Activated naive CD4-positive, alpha-beta T cell treated with anti-CD3 and anti-CD28 coated beads, Interleukin-2, amount 50 U/mL, for 72 hours (primary cell): Measurements from ENCODE around the gene ZNF20. TPM values are rescaled to one million over a fixed set of nuclear protein-coding genes. Genes with fewer than 3 reads are reported as not detected.

ENCODE experiments used
- ATAC-seq, 2 donors: fragments of 150-1000 bp; cut with Tn5 transposase; 2 replicates each; pipeline ENCODE4 v1.10.0; 2021; ENCODE audit warnings: mild to moderate bottlenecking in 2 of 2, moderate library complexity in 2 of 2
- DNase-seq, 2 donors: peaks; one replicate each; pipeline ENCODE4 v3.0.0; 2021 to 2022; ENCODE audit warnings: low spot score in 2 of 2
- H3K27ac Mint-ChIP-seq, 2 donors: one replicate each; pipeline ENCODE4 v1.8.0; 2022; ENCODE audit warnings: mild to moderate bottlenecking in 2 of 2, mixed read lengths in 2 of 2
- H3K36me3 Mint-ChIP-seq, 2 donors: one replicate each; pipeline ENCODE4 v1.8.0; 2022; ENCODE audit warnings: mixed read lengths in 2 of 2
- H3K9me3 Mint-ChIP-seq, 2 donors: one replicate each; pipeline ENCODE4 v1.8.0; 2022; ENCODE audit warnings: mixed read lengths in 2 of 2
- total RNA-seq, 2 donors: library from RNA; stranded (reverse); gene quantifications; one replicate each; pipeline ENCODE4 v1.2.3, GENCODE V29; 2022

ZNF20 gene
- 1 to 10 TPM; 1.6 to 5.1 TPM for total RNA-seq

DNA sequence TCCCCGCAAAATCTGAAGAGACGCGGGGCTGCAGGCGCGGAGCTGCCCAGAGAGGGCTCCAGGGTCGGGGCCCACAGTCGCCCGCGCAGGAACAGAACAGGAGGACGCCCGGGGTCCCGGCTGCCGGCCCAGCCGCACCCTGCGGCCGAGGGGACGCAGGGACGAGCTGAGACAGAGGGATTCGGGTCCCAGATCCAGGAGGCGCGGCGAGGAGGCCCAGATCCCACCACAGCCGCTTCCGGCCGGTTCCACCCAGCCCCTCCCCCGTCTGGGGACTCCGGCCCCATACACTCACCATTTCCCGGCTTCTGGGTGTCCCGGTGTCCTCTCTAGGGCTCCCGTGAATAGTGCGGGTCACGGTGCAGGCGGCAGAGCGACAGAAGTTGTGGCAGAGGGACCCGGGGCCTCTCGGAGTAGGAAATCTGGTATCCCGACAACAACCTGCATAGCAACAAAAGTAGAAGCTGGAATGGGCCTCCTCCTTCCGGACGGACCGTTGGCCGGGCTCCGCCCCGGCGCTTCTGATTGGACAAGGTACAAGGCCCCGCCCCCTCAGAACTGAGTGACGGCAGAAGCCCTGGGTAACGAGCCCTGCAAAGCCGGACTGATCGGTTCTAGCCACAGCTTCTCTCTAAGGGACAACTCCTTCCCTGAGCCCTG, at the start of gene ZNF20:
Gene ZNF20 (minus strand): TSS at position 466 of the 660 bp plus-strand sequence. CDS start 168 bp downstream, at position 298.
- peaks cover 0 to 7% of the 10 kb centered on the region in 2 donors for H3K9me3 Mint-ChIP-seq
- peak within 1 kb of the TSS; percentile 83 to 86 for H3K27ac Mint-ChIP-seq
- peak; percentile 92 to 96 for ATAC-seq
- peaks cover 9 to 25% of the 10 kb centered on the region in 2 donors for H3K36me3 Mint-ChIP-seq
- peak; percentile 91 to 92 for DNase-seq

DNA sequence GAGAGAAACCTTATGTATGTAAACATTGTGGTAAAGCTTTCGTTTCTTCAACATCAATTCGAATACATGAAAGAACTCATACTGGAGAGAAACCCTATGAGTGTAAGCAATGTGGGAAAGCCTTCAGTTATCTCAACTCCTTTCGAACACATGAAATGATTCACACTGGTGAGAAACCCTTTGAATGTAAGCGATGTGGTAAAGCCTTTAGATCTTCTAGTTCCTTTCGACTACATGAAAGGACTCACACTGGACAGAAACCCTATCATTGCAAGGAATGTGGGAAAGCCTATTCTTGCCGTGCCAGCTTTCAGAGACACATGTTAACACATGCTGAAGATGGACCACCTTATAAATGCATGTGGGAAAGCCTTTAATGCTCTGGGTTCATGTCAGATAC, 47.5 kb upstream of the ZNF20 start:
- H3K9me3 Mint-ChIP-seq: peaks cover 37 to 39% of the 10 kb centered on the region in 2 donors
- ATAC-seq: no peak
- no peak for DNase-seq
- peaks cover 80 to 91% of the 10 kb centered on the region in 2 donors for H3K36me3 Mint-ChIP-seq
- no peak overlapping the region for H3K27ac Mint-ChIP-seq

DNA sequence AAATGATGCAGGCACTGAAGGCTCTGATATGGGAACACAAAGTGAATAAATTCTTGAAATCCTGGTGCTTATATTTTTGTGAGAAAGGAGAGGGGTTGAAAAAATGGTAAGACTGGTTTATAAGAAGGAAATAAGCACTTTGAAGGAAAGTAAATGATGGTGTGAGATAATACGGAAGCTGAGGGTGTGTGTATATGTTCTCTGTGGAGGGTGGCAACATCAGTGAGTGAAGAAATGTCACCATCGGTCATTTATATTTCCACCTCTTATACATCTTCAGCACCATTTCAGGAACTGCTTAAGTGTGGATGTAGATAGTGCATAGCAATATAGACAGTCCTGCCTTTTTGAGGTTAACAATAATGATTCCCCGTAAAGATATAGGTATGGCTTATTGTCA, 40.2 kb upstream of the ZNF20 start:
- no peak for DNase-seq
- Mint-ChIP-seq H3K9me3 (peaks cover 20 to 28% of the 10 kb centered on the region in 2 donors), H3K27ac (no peak overlapping the region), H3K36me3 (peaks cover 73 to 84% of the 10 kb centered on the region in 2 donors)
- ATAC-seq: no peak

DNA sequence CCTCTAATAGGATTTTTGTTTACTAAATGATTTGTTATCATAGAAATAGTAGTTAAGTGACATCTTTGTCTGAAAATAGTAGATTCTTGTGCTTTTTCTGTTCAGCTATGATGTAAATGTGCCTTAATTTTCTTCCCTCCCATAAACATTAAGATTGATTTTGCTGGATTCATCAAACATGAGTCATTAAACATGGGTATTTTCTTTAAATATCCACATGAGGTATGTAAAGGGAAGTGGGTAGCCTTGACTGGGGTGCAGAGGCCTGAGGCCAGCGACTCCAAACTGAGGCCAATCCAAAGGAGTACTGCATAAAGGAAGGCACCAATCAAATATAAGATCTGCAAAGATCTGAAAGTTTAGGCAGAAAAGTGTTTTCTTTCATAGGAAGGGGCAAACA, 26.5 kb upstream of the ZNF20 start:
- Mint-ChIP-seq H3K9me3 (no peaks in the 10 kb centered on the region), H3K27ac (peak overlapping the region in 1 of 2 donors; percentile 50), H3K36me3 (peaks cover 7 to 36% of the 10 kb centered on the region in 2 donors)
- DNase-seq: no peak
- no peak for ATAC-seq

DNA sequence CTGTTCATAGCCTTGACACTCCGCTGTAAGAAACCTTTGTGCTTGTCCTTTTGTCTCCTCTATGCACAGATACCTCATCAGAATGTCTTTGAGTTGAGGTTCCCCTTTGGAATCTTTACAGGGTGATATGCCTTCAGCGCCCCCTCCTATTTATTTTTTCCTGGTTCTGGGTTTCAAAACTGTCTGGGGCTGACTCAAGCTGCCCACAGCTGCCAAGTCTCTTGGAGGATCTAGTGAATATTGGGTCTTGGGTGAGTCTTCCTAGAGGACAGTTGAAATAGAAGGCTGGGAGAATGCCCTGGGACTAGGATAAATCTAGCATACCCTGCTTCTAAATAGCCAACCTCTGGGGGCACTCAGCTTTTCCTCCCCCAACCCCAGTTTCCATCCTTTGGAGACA, 23.7 kb upstream of the ZNF20 start:
- ATAC-seq (no peak), DNase-seq (no peak)
- peaks cover 7 to 24% of the 10 kb centered on the region in 2 donors for H3K36me3 Mint-ChIP-seq
- H3K27ac Mint-ChIP-seq: peak overlapping the region; percentile 84 to 98
- no peaks in the 10 kb centered on the region for H3K9me3 Mint-ChIP-seq

DNA sequence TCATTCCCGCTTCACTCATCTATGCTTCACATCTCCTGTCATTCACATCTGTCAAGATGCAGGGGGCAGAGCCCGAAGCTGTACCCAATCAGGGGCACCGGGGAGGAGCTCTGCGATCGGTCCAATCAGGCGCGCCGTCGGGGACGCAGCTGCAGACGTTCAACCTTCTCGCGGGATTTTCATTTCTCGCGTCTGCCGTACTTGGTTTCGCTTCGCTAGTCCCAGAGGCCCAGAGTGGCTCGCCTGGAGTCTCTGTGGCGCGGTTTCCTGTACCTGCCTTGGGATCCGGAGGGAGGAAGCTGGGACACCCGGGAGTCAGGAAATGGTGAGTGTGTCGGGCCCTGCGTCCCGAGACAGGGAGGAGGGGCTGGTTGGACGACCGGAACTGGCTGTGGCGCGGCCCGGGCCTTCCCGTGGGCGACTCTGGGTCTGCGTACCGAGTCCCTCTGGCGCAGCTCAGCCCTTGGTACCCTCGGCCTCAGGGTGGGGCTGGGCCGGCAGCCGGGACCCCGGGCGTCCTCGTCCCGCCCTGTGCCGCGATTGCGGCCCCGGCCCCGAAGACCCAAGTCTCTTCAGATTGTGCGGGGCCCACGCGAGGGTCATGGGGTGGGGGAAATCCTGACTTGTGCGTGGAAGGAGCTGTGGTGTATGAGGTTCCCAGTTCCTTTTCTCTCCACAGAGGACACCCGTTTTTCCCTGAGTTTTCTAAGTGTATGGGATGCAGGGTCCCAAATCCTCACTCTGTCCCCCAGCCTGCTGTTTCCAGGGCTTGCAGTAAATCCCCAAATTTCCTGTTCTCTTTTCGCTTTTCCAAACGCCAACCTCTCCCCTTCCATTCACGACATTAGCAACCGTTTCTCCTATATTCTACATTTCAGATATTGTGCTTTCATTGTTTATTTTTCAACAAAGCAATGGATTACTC, 23.0 kb upstream of the ZNF20 start, which contains the start of gene ZNF136:
Gene ZNF136 (plus strand): TSS at position 215 of the 925 bp plus-strand sequence. CDS start 108 bp downstream, at position 323.
- H3K27ac Mint-ChIP-seq: peak within 1 kb of the TSS; percentile 84 to 99
- DNase-seq (peak; percentile 88 to 96), ATAC-seq (peak; percentile 99)
- H3K9me3 Mint-ChIP-seq: no peaks in the 10 kb centered on the region
- peaks cover 7 to 24% of the 10 kb centered on the region in 2 donors for H3K36me3 Mint-ChIP-seq

DNA sequence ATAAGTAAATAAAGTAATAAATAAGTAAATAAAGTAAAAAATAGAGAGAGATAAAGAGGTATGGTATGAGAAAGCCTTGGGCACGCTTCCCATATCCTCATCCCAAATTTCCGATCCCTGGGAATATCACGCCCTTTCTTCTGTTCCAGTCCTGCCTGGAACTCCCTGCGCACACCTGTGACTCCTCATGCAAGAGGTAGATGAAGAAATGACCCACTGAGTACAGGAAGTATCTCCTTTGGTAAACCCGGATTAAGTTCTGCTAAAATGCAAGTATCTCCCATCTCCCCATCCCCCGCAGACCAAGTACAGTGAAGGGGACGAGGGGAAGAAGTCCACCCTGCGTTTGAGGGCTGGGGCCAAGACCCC, 22.3 kb upstream of the ZNF20 start:
- Mint-ChIP-seq H3K36me3 (peaks cover 7 to 24% of the 10 kb centered on the region in 2 donors), H3K9me3 (no peaks in the 10 kb centered on the region), H3K27ac (peak overlapping the region; percentile 84 to 99)
- peak in 1 of 2 donors; percentile 5 for ATAC-seq
- no peak for DNase-seq

DNA sequence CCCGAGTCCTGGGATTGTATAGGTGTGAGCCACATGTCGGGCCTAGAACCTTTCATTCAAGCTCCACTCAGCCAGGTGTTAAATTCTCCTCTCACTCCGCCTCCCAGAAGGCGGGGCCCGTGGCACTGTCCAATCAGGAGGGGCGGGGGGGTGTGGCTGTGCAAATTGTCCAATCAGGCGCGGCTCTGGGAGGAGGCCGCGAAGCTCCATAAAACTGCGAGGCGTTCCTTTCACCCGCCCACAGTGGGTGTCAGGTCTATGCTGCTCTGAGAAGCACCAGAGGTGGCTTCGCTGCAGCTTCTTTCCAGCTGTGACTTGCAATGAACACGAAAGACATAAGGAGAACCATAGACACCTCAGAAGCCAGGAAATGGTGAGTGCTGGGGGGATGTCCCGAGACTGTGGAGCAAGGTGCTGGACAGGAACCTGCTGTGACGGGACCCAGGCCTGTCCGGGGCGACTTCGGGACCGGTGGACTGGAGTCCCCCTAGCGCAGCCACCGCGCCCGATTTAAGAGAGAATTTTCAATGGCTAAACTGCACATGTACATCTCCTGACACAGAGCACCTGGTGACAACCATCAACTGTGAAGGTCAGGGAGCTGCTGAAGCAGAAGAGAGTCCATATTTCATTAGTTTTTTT, 19.7 kb upstream of the ZNF20 start:
- Mint-ChIP-seq H3K9me3 (no peaks in the 10 kb centered on the region), H3K36me3 (peaks cover 14 to 17% of the 10 kb centered on the region in 2 donors), H3K27ac (no peak overlapping the region)
- ATAC-seq (no peak), DNase-seq (no peak)

DNA sequence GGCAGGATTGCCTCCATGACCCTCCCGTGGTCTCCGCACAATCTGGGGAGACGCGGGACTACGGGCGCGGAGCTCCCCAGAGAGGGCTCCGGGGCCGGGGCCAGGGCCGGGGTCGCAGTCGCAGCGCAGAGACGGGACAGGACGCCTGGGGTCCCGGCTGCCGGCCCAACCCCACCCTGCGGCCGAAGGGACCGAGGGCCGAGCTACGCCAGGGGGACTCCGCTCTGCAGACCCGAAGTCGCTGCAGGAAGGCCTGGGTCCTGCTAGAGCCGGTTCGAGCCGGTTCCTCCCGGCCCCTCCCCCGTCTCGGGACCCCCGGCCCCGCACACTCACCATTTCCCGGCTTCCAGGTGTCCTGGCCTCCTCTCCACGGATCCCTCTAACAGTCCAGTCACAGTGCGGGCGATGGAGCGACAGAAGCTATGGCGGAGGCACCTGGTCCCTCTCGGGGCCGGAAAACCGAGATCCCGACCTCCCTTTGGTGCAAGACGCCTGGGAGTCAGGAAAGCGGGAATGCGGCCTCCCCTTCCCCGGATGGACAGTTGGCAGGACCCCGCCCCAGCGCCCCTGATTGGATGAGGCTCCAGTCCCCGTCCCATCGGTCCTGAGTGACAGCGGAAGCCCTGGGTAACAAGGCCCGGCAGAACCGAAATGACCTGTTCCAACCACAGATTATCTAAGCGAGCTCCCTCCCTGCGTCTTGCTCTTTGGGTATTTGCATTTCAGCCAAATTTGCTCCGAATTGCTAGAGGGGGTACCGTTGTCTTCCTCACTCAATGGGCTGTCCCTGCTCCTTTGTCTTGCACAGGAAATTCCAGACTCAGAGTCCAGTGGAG, 16.3 kb upstream of the ZNF20 start, which contains the start of gene ZNF625:
Gene ZNF625 (minus strand): TSS at position 512 of the 836 bp plus-strand sequence. CDS start 176 bp downstream, at position 336.
- ATAC-seq (peak; percentile 89 to 99), DNase-seq (peak; percentile 42 to 75)
- peak within 1 kb of the TSS; percentile 33 to 86 for H3K27ac Mint-ChIP-seq
- H3K9me3 Mint-ChIP-seq: no peaks in the 10 kb centered on the region
- H3K36me3 Mint-ChIP-seq: peaks cover 6 to 17% of the 10 kb centered on the region in 2 donors

DNA sequence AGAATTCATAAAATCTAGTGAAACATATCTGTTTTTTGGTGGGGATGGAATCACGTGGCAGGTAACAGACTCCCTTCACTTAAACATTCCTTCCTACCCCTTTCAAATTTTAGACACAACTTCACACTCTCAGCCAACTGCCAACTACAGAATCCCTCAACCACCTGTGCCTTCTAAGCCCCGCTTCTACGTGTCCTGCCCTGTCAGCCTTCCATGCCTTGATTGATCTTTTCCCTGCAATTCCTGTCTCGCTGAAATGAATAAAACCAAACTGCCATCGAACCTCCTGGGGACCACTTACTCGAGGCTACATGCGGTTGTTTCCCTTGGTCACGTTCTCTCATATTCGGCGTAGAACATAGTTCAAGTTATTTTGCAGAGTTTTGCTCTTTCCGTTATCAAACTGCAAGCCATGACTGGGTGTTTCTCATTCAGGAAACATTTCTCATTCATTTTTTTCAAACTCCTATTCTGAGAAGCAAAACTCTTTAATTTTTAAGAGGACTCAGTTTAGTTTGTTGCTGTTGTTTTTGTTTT, 15.2 kb upstream of the ZNF20 start:
- no peaks in the 10 kb centered on the region for H3K9me3 Mint-ChIP-seq
- DNase-seq (no peak), ATAC-seq (no peak)
- H3K36me3 Mint-ChIP-seq: peaks cover 6 to 22% of the 10 kb centered on the region in 2 donors
- no peak overlapping the region for H3K27ac Mint-ChIP-seq

DNA sequence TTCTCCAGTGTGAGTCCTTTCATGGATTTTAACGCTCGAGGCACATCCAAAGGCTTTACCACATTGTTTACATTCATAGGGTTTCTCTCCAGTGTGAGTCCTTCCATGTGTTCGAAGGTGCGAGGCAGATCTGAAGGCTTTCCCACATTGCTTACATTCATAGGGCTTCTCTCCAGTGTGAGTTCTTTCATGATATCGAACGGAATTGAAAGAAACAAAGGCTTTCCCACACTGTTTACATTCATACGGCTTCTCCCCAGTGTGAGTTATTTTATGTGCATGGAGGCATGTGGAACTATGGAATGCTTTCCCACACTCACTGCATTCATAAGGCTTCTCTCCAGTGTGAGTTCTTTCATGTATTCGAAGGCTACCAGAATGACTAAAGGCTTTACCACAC, 5.2 kb upstream of the ZNF20 start:
- peaks cover 24 to 40% of the 10 kb centered on the region in 2 donors for H3K36me3 Mint-ChIP-seq
- ATAC-seq (no peak), DNase-seq (no peak)
- H3K9me3 Mint-ChIP-seq: peaks cover 16 to 19% of the 10 kb centered on the region in 2 donors
- H3K27ac Mint-ChIP-seq: no peak overlapping the region

DNA sequence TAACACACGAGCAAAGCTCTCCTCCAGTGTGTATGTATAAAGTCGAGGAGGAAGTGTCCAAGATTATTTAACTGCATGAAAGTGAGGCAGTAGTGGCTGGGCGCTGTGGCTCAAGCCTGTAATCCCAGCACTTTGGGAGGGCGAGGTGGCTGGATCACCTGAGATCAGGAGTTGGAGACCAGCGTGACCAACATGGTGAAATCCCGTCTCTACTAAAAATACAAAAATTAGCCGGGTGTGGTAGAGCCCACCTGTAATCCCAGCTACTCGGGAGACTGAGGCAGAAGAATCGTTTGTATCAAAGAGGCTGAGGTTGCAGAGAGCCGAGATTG, 1.2 kb upstream of the ZNF20 start:
- H3K36me3 Mint-ChIP-seq: peaks cover 22 to 30% of the 10 kb centered on the region in 2 donors
- H3K27ac Mint-ChIP-seq: no peak overlapping the region
- peaks cover 9 to 20% of the 10 kb centered on the region in 2 donors for H3K9me3 Mint-ChIP-seq
- DNase-seq (no peak), ATAC-seq (no peak)

DNA sequence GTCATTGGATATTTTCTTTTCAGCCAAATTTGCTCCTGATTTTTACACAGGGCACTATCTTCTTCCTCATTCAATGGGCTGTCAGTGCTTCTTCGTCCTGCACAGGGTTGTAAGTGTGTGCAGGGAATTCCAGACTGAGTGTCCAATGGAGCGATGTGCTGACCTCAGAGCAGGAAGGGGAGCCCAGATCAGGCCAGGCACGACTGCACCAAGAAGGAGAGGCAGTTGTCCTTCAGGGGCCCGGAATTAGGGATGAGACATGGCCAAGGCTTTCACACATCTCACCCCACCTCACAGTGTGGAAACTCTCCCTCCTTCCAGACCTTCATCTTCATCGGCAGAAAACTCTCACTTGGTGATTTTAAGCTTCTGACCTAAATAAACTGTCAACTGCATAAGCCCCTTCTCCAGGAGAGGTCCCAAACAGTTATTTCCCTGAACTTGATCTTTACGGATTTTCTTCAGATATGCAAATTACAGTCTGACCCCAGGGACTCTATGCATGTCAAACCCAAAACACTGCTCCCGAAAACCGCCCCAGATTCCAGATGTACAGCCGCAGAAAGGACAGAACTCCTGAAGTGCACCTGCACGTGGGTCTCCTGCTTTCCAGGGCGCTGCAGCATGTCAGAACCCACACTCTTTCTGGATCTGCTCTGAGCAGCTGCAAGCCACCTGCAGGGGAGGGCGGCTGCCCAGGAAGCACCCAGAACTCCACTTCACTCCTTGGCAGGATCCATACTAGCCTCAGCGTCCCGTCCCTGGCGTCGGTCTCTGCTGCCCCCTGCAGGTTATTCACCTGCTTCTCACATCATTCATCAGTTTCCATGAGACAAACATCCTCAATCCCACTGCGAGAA, 625 bp upstream of the ZNF20 start:
- DNase-seq (peak; percentile 80 to 84), ATAC-seq (peak; percentile 65 to 80)
- peaks cover 7 to 15% of the 10 kb centered on the region in 2 donors for H3K9me3 Mint-ChIP-seq
- H3K27ac Mint-ChIP-seq: peak overlapping the region in 1 of 2 donors; percentile 83
- peaks cover 16 to 25% of the 10 kb centered on the region in 2 donors for H3K36me3 Mint-ChIP-seq

DNA sequence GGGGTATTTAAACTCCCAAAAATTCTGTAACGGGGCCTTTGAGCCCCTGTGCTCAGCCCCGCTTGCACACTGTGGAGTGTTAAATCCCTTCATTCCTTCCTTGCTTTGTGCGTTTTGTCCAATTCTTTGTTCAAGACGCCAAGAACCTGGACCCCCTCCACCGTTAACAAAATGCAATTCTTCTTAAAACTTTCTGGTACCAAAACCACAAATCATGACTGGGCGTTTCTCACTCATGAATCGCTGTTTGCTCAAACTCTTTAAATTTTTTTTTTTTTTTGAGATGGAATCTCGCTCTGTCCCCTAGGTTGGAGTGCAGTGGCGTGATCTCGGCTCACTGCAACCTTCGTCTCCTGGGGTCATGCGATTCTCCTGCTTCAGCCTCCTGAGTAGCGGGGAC, 881 bp downstream of the ZNF20 start:
- peaks cover 0 to 7% of the 10 kb centered on the region in 2 donors for H3K9me3 Mint-ChIP-seq
- peak overlapping the region in 1 of 2 donors; percentile 83 for H3K27ac Mint-ChIP-seq
- DNase-seq (no peak), ATAC-seq (no peak)
- H3K36me3 Mint-ChIP-seq: peaks cover 8 to 29% of the 10 kb centered on the region in 2 donors
